BE2C (cell line): ENCODE measurements around the gene ARHGAP25.

ENCODE experiments used
- DNase-seq: peaks from one replicate; pipeline ENCODE4 v3.0.0-alpha.2; 2020
- H3K27me3 ChIP-seq: fragments of 250-450 bp; sonication (Bioruptor Pico); 2 replicates; pipeline ENCODE4 v1.5.1; 2020; ENCODE audit warnings: mild to moderate bottlenecking
- H3K36me3 ChIP-seq: fragments of 250-450 bp; sonication (Bioruptor Pico); 2 replicates; pipeline ENCODE4 v1.5.1; 2020; ENCODE audit warnings: mild to moderate bottlenecking
- H3K4me1 ChIP-seq: fragments of 250-450 bp; sonication (Bioruptor Pico); 2 replicates; pipeline ENCODE4 v1.5.1; 2020
- H3K4me3 ChIP-seq: 2 replicates; pipeline ENCODE4 v1.5.1; 2011; ENCODE audit warnings: low read depth, low read length
- H3K9me3 ChIP-seq: fragments of 250-450 bp; sonication (Bioruptor Pico); 2 replicates; pipeline ENCODE4 v1.5.1; 2020
- TF ChIP-seq, protein P1 (sequence below): IDR thresholded peaks from 2 replicates; pipeline ENCODE4 v1.5.1; 2012; ENCODE audit warnings: mild to moderate bottlenecking, low read depth, low read length

Gene ARHGAP25

DNA sequence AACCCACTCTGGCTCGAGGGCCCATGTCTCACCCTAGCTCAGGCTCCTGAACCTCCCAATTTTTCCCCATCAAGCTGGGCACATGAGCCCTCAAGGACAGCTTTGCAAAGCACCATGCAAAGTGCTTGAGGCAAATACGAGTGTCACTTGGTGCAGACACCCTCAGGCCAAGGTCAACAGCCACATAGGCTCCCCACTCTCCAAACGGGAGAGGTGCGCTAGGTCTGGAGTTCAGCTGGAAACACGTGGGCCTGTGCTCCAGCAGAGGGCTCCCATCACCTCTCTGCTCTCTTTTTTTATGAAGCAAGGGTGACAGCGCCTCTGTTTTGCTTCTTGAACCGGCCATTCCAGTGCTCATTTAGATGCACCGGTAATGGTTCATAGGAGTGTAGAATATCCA is 11.9 kb upstream of the ARHGAP25 start:
- H3K4me3 ChIP-seq: no peak overlapping the region
- DNase-seq: no peak
- no peaks in the 10 kb centered on the region for H3K27me3 ChIP-seq
- H3K9me3 ChIP-seq: no peaks in the 10 kb centered on the region
- H3K36me3 ChIP-seq: no peaks in the 10 kb centered on the region
- H3K4me1 ChIP-seq: no peaks in the 10 kb centered on the region
- TF ChIP-seq, protein P1, sequence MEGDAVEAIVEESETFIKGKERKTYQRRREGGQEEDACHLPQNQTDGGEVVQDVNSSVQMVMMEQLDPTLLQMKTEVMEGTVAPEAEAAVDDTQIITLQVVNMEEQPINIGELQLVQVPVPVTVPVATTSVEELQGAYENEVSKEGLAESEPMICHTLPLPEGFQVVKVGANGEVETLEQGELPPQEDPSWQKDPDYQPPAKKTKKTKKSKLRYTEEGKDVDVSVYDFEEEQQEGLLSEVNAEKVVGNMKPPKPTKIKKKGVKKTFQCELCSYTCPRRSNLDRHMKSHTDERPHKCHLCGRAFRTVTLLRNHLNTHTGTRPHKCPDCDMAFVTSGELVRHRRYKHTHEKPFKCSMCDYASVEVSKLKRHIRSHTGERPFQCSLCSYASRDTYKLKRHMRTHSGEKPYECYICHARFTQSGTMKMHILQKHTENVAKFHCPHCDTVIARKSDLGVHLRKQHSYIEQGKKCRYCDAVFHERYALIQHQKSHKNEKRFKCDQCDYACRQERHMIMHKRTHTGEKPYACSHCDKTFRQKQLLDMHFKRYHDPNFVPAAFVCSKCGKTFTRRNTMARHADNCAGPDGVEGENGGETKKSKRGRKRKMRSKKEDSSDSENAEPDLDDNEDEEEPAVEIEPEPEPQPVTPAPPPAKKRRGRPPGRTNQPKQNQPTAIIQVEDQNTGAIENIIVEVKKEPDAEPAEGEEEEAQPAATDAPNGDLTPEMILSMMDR: no peak

DNA sequence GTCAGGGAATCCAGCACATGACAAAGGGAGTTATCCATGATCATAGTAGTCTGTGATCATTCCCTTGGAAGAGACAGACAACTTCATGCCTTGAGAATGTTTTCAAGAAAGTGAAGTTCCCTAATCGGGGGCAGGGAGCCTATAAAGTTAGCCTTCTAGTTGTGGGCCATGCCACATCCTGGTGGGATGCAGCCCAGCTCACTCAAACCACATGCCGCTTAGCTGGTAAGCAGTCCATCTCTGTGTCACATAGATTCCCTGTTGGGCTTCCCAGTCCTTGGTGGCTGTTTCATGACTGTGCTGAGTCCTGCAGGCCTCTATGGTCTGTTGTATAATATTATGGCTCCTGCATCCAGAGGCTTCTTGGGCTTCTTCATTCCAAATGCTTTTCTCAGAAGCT is 11.4 kb upstream of the ARHGAP25 start:
- no peaks in the 10 kb centered on the region for H3K27me3 ChIP-seq
- H3K36me3 ChIP-seq: no peaks in the 10 kb centered on the region
- TF ChIP-seq, protein P1: no peak
- no peak for DNase-seq
- no peaks in the 10 kb centered on the region for H3K9me3 ChIP-seq
- H3K4me1 ChIP-seq: no peaks in the 10 kb centered on the region
- H3K4me3 ChIP-seq: no peak overlapping the region

DNA sequence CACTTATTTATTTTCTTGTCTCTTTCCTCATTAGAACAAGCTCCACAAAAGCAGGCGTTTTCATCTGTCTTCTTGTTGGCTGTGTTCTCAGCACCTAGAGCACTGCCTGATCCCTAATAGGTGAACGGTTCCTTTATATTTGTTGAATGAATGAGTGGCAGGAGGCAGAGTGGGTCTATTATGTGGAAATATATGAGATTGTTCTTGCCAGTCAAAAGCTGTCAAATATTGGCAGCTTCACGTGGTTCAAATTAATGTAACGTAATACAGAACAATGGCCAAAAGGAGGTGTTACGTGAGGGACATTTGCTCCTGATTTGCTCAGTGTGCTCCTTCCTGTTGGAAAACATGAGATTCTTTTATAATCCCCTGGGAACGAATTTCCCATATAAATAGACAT is 8.5 kb upstream of the ARHGAP25 start:
- H3K36me3 ChIP-seq: no peaks in the 10 kb centered on the region
- H3K4me3 ChIP-seq: no peak overlapping the region
- no peaks in the 10 kb centered on the region for H3K9me3 ChIP-seq
- no peaks in the 10 kb centered on the region for H3K4me1 ChIP-seq
- DNase-seq: no peak
- H3K27me3 ChIP-seq: no peaks in the 10 kb centered on the region
- TF ChIP-seq, protein P1: no peak

DNA sequence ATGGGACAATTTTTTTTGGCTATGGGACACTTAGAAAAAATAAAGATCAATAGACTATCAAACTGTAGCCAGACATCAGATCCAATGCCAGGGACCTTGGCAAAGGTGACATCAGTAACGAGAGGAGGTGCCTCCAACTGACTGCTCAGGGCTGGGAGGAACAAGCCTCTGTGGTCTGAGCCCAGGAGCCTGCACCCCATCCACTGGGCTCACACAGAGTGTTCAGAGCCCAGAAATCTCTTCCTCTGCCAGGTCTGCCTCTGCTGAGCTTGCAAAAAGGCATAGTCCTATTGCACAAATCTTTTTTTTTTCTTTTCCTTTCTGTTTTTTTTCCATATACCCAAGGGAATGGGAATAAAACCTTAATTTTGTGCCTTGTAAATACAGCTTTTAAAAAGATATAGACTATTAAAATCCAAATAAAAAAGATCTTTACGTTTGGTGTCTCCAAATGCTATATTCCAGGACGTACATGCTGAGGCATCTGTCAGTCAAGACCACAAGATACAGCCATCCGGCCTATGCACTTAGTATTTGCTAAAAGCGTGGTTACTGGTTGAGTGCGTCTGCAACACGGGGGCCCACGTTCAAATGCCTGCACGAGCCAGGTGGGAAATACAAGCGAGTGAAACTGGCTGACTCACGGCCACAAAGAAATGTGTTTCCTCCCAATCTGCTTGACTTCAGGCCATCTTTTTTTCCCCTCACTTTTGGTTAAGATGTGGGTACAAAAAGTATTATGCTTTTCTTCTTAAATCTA is 7.8 kb upstream of the ARHGAP25 start:
- Histone ChIP-seq H3K4me3 (no peak overlapping the region), H3K36me3 (no peaks in the 10 kb centered on the region), H3K27me3 (no peaks in the 10 kb centered on the region), H3K9me3 (no peaks in the 10 kb centered on the region), H3K4me1 (no peaks in the 10 kb centered on the region)
- TF ChIP-seq, protein P1: no peak
- no peak for DNase-seq

DNA sequence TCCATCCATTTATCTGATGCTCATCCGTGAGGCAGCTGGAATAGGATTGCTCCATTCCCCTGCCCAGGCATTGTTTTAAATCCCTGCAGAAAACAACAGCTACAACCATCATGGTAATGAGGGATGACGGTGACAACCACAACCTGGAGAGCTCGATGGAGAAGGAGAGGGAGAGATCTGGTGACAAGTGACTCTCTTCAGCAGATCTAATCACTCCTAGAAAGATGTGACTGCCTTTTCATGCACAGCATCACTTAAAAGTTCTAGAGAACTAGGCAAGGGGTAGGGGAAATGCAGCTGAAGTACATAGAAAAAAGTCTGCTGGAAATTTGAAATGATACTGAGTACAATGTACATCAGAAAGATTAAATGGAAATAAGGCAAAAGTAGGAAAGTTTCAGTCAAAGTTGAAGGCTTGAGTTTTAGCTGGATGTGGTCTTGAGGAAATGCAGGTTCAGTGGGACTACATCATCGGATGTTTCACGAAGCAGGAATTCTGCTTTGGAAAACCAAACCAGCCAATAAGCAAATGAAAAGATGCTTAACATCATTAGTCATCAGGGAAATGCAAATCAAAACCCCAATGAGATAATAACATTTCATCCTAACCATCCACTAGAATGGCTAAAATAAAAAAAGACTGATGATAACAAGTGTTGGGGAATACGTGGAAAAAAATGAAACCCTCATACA is 6.8 kb upstream of the ARHGAP25 start:
- Histone ChIP-seq H3K27me3 (no peaks in the 10 kb centered on the region), H3K9me3 (no peaks in the 10 kb centered on the region), H3K4me1 (no peaks in the 10 kb centered on the region), H3K36me3 (no peaks in the 10 kb centered on the region), H3K4me3 (no peak overlapping the region)
- TF ChIP-seq, protein P1: no peak
- DNase-seq: no peak

DNA sequence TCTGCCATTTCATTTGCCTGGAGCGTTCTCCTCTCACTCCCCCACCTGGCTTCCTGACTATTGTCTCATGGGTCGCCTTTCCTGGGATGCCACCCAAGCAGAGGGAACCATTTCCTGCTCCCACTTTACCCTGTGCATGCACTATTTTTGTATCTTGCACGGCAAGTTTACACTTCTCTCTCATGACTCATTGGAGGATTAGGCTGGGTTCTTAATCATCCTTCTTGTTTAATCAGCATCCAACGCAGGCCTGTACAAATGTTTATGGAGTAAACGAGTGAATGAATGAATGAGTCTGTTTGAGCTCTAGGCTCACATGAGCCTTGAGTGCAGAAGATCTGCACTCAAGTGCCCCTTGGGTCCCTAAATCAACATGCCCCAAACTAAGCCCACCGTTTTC is 3.8 kb upstream of the ARHGAP25 start:
- Histone ChIP-seq H3K36me3 (no peaks in the 10 kb centered on the region), H3K4me1 (no peaks in the 10 kb centered on the region), H3K9me3 (no peaks in the 10 kb centered on the region), H3K4me3 (no peak overlapping the region), H3K27me3 (no peaks in the 10 kb centered on the region)
- no peak for DNase-seq
- TF ChIP-seq, protein P1: no peak
